GM18508 (cell line): Measurements from ENCODE around the gene PPP2R2D.
"Not testable (repeated sequence)": the region's sequence is repeated elsewhere in the genome, so short reads cannot be mapped to it uniquely, and the experiment has no call there.

ENCODE experiments used
- ATAC-seq: cut with Tn5 transposase; IDR thresholded peaks from one replicate; pipeline ENCODE4 v1.9.1; 2021; ENCODE audit warnings: moderate number of reproducible peaks; ENCODE audit not compliant: insufficient read depth, unreplicated experiment

Gene PPP2R2D

GRCh38 chr10:131944976-131945695, 44.3 kb downstream of the PPP2R2D start:
- ATAC-seq, result no peak

- ATAC-seq, result no peak
Measured at GRCh38 chr10:131946321-131946751, 45.5 kb downstream of the PPP2R2D start.

GRCh38 chr10:131946880-131947279, 46.1 kb downstream of the PPP2R2D start:
- no peak for ATAC-seq

- ATAC-seq, result no peak
Measured at GRCh38 chr10:131947631-131948347, 47.0 kb downstream of the PPP2R2D start.

- ATAC-seq, result no peak
Measured at GRCh38 chr10:131948501-131948900, 47.7 kb downstream of the PPP2R2D start.

- no peak for ATAC-seq
Measured at GRCh38 chr10:131949041-131949862, 48.4 kb downstream of the PPP2R2D start.

- ATAC-seq, result not testable (repeated sequence)
Measured at GRCh38 chr10:131949908-131950307, 49.1 kb downstream of the PPP2R2D start.

- no peak for ATAC-seq
Measured at GRCh38 chr10:131954356-131954965, 53.7 kb downstream of the PPP2R2D start.

GRCh38 chr10:131955591-131956340, 55.0 kb downstream of the PPP2R2D start:
- ATAC-seq, result no peak

GRCh38 chr10:131959841-131960240, 59.0 kb downstream of the PPP2R2D start:
- ATAC-seq, result no peak

GRCh38 chr10:131960631-131961046, 59.8 kb downstream of the PPP2R2D start:
- ATAC-seq, result no peak

GRCh38 chr10:131961047-131961776, 60.4 kb downstream of the PPP2R2D start:
- no peak for ATAC-seq

GRCh38 chr10:131961777-131962662, 61.2 kb downstream of the PPP2R2D start:
- ATAC-seq, result no peak

GRCh38 chr10:131963350-131963749, 62.5 kb downstream of the PPP2R2D start:
- ATAC-seq, result no peak

- ATAC-seq, result no peak
Measured at GRCh38 chr10:131963811-131964210, 63.0 kb downstream of the PPP2R2D start.

- ATAC-seq, result no peak
Measured at GRCh38 chr10:131964298-131964697, 63.5 kb downstream of the PPP2R2D start.

- ATAC-seq, result no peak
Measured at GRCh38 chr10:131968949-131969348, 68.1 kb downstream of the PPP2R2D start.

- ATAC-seq, result no peak
Measured at GRCh38 chr10:131970946-131971345, 70.1 kb downstream of the PPP2R2D start.
